ENCODE measurements around the gene AGR3. TPM values are rescaled to one million over a fixed set of nuclear protein-coding genes. Genes with fewer than 3 reads are reported as not detected.

The AGR3 gene
- total RNA-seq: not detected
- under 1 TPM in 1 of 3 donors, not detected in 2; 0.38 TPM for polyA plus RNA-seq
- long read RNA-seq, donor 1: 0 reads
- long read RNA-seq, donor 2: 0 reads

GRCh38 chr7:16881844-16882243 lies at the start of gene AGR3:
AGR3 (minus strand) TSS chr7:16881983; CDS start chr7:16878618, 3,365 bp downstream.
- H3K9me3 ChIP-seq: no peaks in the 10 kb centered on the region
- no peaks in the 10 kb centered on the region for H3K36me3 ChIP-seq
- H3K4me3 ChIP-seq: no peak within 1 kb of the TSS
- peaks cover 0 to 5% (median 0%) of the 10 kb centered on the region in 6 donors for H3K4me1 ChIP-seq
- TF ChIP-seq POLR2AphosphoS5 (IDR thresholded peaks at IDR 0.05) (no peak), POLR2A (IDR thresholded peaks at IDR 0.05) (no peak), CTCF (IDR thresholded peaks at IDR 0.05 in 8 of 11, conservative IDR thresholded peaks at IDR 0.05 in 3 of 11) (no peak)
- no peak within 1 kb of the TSS for H3K27ac ChIP-seq
- intact Hi-C loops (cut with DNase I; ENCODE audit: low total_unique reads): no loop called here
- DNase-seq: no peak
- whole genome bisulfite sequencing, 5 donors: 95 to 97% (median 96%) methylated on average over 1 of the region's 1 CpG
- H3K27me3 ChIP-seq (replicated peaks in 1 of 7): no peaks in the 10 kb centered on the region

DNA sequence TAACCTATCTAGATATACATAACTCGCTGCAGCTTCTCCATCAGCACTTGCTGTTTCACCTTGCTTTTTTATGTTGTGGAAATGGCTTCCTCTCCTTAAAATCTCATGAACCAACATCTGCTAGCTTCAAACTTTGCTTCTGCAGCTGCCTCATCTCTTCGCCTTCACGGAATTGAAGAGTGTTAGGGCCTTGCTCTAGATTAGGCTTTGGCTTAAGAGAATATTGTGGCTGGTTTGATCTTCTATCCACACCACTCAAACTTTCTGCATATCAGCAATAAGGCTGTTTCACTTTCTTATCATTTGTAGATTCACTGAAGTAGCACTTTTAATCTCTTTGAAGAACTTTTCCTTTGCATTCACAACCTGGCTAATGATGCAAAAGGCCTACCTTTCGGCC lies 49.2 kb upstream of the AGR3 start:
- H3K27ac ChIP-seq: no peak overlapping the region
- H3K4me3 ChIP-seq: no peak overlapping the region
- peaks cover 6 to 38% (median 21%) of the 10 kb centered on the region in 6 donors for H3K4me1 ChIP-seq
- no peak for TF ChIP-seq POLR2AphosphoS5 (IDR thresholded peaks at IDR 0.05)
- TF ChIP-seq POLR2A (IDR thresholded peaks at IDR 0.05): no peak
- no peak for TF ChIP-seq CTCF (IDR thresholded peaks at IDR 0.05 in 8 of 11, conservative IDR thresholded peaks at IDR 0.05 in 3 of 11)
- 80 to 90% (median 85%) methylated on average over 3 to 4 of the region's 4 CpGs for WGBS, 5 donors
- peaks cover 0 to 24% (median 0%) of the 10 kb centered on the region in 7 donors for H3K27me3 ChIP-seq (replicated peaks in 1 of 7)
- H3K9me3 ChIP-seq: no peaks in the 10 kb centered on the region
- intact Hi-C loops (cut with DNase I; ENCODE audit: low total_unique reads): no loop called here
- no peak for DNase-seq
- H3K36me3 ChIP-seq: no peaks in the 10 kb centered on the region

GRCh38 chr7:16929146-16929762 lies 47.5 kb upstream of the AGR3 start:
- H3K4me1 ChIP-seq: peaks cover 6 to 37% (median 21%) of the 10 kb centered on the region in 6 donors
- no peaks in the 10 kb centered on the region for H3K36me3 ChIP-seq
- DNase-seq: no peak
- no peak overlapping the region for H3K27ac ChIP-seq
- intact Hi-C loops (cut with DNase I; ENCODE audit: low total_unique reads): no loop called here
- no peak for TF ChIP-seq POLR2A (IDR thresholded peaks at IDR 0.05)
- TF ChIP-seq CTCF (IDR thresholded peaks at IDR 0.05 in 8 of 11, conservative IDR thresholded peaks at IDR 0.05 in 3 of 11): no peak
- TF ChIP-seq POLR2AphosphoS5 (IDR thresholded peaks at IDR 0.05): no peak
- peaks cover 0 to 19% (median 0%) of the 10 kb centered on the region in 7 donors for H3K27me3 ChIP-seq (replicated peaks in 1 of 7)
- 6 to 32% (median 13%) methylated on average over 1 of the region's 1 CpG for WGBS, 5 donors
- no peak overlapping the region for H3K4me3 ChIP-seq
- no peaks in the 10 kb centered on the region for H3K9me3 ChIP-seq

GRCh38 chr7:16926861-16927260 lies 45.1 kb upstream of the AGR3 start:
- intact Hi-C loops (cut with DNase I; ENCODE audit: low total_unique reads): no loop called here
- TF ChIP-seq POLR2A (IDR thresholded peaks at IDR 0.05): no peak
- no peak for TF ChIP-seq POLR2AphosphoS5 (IDR thresholded peaks at IDR 0.05)
- no peak for TF ChIP-seq CTCF (IDR thresholded peaks at IDR 0.05 in 8 of 11, conservative IDR thresholded peaks at IDR 0.05 in 3 of 11)
- no peak for DNase-seq
- Histone ChIP-seq H3K36me3 (no peaks in the 10 kb centered on the region), H3K4me1 (peaks cover 0 to 19% (median 10%) of the 10 kb centered on the region in 6 donors), H3K9me3 (no peaks in the 10 kb centered on the region), H3K4me3 (no peak overlapping the region), H3K27ac (no peak overlapping the region), H3K27me3 (replicated peaks in 1 of 7) (peaks cover 0 to 19% (median 0%) of the 10 kb centered on the region in 7 donors)
- 63 to 88% (median 84%) methylated on average over 1 of the region's 1 CpG for WGBS, 5 donors

Data from spleen (tissue), 13 donors.